SKM-1 treated with dmso at 0.1 percent for 144 hours (cell line): ENCODE data around the gene INMT.
A peak's percentile ranks its signal among the peaks of the same experiment; 100 is the strongest.

Experiments used
- DNase-seq: peaks from one replicate; lab custom pipeline; 2025; ENCODE audit not compliant: unreplicated experiment; lab: John Stamatoyannopoulos, UW

The INMT gene

DNA sequence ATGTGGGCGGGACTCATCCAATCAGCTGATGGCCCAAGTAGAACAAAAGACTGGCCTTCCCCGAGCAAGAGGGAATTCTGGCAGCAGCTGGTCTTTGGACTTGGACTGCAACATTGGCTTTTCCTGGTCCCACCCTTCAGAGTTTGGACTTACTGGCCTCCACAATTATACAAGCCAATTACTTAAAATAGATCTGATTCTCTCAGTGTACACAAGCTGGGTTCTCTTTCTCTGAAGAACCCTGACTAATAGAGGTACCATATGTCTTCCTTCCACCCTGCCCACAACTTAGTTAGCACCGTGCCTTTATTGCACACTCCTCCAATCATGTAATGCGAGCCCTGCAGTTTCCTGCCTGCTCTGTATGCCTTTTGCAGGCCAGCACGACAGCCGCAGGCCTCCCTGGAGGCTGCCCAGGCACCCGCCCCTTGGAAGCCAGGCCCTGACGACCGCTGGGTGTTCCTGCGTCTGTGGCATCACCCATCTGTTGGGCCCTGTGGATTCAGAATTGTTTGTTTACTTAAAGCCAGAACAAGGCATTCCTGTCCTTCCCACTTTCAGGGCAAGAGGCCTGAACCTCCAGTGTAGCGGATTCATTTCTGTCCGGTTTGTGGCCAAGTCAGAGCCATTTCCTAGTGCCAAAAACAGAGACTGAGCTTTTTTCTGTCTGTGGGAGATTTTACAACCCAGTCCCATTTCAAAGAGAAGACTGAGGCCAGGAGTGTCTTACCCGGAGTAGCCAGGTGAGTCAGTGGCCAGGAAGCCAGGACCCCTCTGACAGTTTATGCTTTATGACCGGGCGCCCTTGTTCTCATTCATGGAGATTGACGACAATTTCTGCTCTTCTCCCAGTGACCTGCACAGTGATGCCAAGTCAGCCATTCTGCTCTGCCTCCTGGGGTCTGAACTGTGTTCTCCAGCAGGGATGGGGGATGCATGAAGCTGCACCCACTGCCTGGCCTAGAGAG, 968 bp upstream of the INMT start:
- DNase-seq, result no peak

DNA sequence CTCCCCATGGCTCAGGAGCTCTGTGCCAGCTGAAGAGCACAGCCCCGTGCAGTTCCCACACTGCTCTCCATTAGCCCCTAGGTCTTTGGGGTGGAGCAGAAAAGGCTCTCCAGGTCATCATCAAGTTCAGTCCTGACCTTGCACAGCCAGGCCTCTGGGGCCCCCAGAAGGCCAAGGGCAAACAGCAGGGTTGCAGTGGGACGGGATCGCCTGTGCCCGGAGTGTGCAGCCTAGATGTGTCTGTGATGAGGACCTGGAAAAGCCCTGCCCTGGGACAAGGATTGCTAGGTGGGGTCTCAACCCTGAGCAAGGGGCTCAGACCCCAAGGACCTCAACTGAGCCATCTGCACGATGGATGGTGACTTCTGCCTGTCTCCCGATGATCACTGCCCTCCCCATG, 549 bp downstream of the INMT start:
- no peak for DNase-seq

- DNase-seq, result no peak
These were observed 1.0 kb downstream of the INMT start for GRCh38 chr7:30752979-30753378.

- no peak for DNase-seq
These were observed 2.5 kb downstream of the INMT start for GRCh38 chr7:30754315-30754877.

- DNase-seq, result no peak
These were observed 3.6 kb downstream of the INMT start for GRCh38 chr7:30755384-30756154.

DNA sequence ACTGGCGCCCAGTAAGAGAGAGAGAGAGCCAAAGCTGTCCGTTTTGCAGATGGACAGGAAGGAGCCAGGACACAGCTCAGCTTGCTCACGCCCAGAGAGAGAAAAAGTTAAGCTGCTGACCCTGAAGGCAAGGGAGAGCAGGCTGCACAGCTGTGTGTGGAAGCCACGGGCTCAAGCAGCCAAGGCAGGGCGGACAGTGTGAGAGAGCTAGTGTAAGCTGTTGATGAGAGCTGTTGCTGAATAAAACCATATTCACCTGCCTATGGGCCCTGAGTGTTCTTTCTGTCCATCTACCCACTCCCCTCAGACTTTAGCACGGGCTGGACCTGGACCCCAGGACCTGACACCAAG, 5.4 kb downstream of the INMT start:
- no peak for DNase-seq

DNA sequence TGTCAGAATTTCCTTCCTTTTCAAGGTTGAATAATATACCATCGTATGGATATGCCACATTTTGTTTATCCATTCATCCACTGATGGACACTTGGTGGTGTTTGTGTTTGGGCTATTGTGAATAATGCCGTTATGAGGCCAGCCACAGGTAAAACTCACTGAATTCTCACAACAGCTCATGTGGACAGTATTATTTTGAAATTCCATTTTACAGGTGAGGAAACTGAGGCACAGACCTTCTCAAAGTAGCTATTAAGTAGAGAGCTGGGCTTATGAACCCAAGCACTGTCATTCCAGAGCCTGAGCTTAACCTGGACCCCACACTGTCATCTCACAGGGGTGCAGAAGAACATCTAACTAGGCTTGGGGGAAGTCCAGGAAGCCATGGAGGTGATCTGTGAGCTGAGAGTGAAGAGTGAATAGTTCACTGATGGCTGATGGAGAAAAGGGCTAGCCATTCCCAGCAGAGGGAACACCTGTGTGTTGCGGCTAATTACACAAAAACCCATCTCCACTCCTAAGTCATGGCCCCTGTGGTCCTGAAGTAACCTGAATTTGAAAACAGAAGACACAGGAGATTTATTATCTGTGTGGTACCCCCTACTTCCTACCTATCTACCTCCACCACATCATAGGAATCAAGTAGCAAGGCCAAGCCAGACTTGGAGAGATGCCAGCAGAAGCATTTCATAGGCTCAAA, 8.7 kb downstream of the INMT start:
- no peak for DNase-seq

GRCh38 chr7:30761214-30762156, 9.6 kb downstream of the INMT start:
- DNase-seq, result no peak

- no peak for DNase-seq
These were observed 12.4 kb downstream of the INMT start for GRCh38 chr7:30764030-30764975.

- DNase-seq, result no peak
These were observed 13.5 kb downstream of the INMT start for GRCh38 chr7:30765408-30765807.

DNA sequence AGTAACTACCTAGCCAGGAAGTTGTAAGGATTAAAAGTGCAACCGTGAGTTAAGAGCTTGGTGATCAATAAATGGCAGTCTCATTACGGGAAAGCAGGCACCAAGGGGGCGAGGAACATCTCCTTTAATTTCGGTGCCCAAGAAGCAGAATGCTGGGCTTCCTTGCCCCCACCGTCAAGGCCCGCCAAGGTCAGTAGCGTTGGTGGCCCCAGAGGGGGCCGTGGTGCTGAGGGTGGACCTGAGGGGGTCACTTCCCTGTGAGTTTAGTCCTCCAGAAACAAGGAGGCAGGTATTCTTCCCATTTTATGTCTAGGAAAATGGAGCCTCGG, 18.9 kb downstream of the INMT start:
- no peak for DNase-seq

DNA sequence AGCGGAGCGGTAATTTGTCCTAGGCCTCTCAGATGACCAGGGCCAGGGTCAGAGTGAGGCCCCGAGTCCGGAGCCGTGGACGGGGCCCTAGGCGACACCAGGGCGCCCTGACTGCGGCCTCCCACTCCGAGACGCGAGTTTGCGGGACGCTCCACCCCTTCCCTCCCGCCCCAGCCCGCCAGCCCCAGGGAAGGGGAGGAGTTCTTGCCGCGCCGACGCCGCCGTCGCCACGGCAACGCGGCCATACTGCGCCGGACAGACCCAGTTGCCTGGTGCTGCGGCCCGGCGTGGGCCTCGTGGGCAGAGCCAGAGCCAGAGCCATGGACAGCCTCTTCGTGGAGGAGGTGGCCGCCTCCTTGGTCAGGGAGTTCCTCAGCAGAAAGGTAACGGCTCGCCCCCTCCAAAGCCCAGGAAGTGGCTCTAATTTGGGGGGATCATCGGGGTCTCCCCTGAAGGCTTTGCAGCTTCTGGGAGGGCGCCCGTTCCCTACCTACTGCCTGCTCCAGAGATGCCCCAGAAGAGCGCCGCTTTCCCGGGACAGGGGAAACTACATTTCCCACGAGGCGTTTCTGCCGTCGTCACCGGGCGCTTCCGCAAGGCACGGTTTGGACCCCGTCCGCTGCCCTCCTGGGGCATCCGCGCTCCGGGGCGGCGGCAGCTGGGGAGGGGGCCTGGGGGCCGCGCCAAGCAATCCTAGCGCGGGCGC, 19.4 kb downstream of the INMT start, which contains the start of gene MINDY4:
Gene MINDY4, plus strand, starts transcription at position 244 of the 706 bp plus-strand sequence. Its CDS starts 77 bp downstream, at position 321.
- DNase-seq, result peak; percentile 32

- DNase-seq, result peak; percentile 19
These were observed 20.0 kb downstream of the INMT start for GRCh38 chr7:30771880-30772425.

DNA sequence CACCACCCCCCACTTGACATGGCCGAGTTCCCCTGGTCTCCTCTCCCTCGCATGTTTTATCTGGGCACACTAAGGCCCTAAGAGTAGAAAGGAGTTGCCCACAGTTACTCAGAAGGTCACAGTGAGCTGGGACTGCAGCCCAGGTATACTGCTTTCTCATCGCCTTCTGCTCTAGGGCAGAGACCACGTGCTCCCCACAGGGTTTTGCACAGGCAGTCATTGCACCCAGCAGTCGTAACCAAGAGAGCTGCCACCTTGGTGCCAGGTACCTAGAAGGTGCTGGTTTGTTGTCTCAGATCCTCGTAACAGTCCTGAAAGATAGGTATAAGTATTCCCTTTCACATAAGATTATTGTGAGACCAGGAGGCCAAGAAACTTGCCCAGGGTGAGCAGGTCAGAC, 21.0 kb downstream of the INMT start:
- no peak for DNase-seq

GRCh38 chr7:30775992-30776391, 24.1 kb downstream of the INMT start:
- DNase-seq, result no peak

GRCh38 chr7:30776971-30777370, 25.0 kb downstream of the INMT start:
- DNase-seq, result no peak

GRCh38 chr7:30778255-30779025, 26.5 kb downstream of the INMT start:
- no peak for DNase-seq
